ENCODE data around the gene CXCL3.

Gene CXCL3

DNA sequence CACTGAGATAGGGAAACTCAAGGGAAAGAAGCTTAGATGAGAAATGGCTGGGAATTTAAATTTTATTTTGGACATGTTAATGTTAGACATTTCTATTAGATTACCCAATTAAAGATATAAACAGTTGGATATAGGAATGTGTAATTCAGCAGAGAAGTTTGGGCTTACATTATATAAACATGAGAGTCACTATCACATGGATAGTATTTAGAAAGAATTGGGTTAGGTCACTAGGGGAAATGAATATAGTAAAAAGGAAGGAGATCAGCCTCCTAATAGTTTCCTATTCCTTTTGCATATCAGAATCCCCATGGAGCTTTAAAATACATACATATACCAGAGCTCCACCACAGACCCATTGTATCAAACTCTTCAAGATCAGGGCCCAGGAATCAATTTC is 20.4 kb downstream of the CXCL3 start:
- DNase-seq (ENCODE audit: low read depth): no peak
- TF ChIP-seq, protein P1, sequence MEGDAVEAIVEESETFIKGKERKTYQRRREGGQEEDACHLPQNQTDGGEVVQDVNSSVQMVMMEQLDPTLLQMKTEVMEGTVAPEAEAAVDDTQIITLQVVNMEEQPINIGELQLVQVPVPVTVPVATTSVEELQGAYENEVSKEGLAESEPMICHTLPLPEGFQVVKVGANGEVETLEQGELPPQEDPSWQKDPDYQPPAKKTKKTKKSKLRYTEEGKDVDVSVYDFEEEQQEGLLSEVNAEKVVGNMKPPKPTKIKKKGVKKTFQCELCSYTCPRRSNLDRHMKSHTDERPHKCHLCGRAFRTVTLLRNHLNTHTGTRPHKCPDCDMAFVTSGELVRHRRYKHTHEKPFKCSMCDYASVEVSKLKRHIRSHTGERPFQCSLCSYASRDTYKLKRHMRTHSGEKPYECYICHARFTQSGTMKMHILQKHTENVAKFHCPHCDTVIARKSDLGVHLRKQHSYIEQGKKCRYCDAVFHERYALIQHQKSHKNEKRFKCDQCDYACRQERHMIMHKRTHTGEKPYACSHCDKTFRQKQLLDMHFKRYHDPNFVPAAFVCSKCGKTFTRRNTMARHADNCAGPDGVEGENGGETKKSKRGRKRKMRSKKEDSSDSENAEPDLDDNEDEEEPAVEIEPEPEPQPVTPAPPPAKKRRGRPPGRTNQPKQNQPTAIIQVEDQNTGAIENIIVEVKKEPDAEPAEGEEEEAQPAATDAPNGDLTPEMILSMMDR (IDR thresholded peaks at IDR 0.05; ENCODE audit: insufficient read depth, low read depth, low read length, missing control alignments): no peak
- no peak overlapping the region for H3K4me3 ChIP-seq (ENCODE audit: low read depth, low read length)

DNA sequence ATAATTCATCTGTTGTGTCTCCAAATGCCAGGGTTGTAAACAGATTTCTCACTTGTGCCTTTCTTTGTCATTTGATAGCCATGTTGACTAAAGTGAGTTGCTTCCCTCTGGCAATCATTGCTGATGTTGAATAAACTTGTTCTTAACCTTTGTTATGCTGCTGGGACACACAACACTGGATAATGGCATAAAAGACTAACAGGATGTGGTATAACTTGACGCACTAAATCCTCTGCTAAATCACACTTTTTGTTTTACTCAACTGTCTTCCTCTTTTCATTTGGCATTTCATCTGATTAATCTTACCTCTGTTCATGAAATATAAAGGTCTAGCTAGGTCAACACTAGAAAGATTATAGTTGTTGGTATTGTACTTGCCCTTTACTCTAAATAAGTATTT is 22.4 kb downstream of the CXCL3 start:
- no peak for DNase-seq (ENCODE audit: low read depth)
- TF ChIP-seq, protein P1 (IDR thresholded peaks at IDR 0.05; ENCODE audit: insufficient read depth, low read depth, low read length, missing control alignments): no peak
- no peak overlapping the region for H3K4me3 ChIP-seq (ENCODE audit: low read depth, low read length)

DNA sequence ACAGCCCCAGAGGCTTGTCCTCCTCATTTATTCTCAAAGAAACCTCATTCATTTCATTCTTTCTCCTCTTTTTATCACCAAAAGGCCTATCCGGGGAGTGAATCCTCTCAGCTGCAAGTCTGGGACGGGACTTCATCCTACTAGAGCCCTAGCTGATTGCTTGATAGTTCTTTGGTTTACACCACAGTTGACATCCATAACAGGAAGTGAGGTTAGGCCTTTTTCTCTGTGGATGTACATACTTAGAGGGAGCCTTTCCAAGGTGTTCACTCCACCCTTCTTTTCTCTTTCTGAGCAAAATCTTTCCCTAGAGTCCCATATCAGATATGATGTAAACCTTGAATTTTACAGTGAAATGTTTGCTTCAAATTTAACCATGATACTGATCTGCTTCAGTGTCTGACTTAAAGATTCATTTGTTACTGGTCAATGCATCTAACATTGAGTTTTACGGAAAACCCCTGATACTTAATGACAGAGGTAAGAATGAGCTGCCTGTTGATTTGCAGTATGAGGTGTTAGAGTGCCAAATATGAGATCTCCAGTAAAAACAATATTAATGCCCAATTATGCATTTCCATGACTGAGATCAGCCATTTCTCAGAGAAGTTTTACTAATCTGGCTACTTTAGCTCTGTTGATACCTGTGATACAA is 23.2 kb downstream of the CXCL3 start:
- TF ChIP-seq, protein P1 (IDR thresholded peaks at IDR 0.05; ENCODE audit: insufficient read depth, low read depth, low read length, missing control alignments): no peak
- H3K4me3 ChIP-seq (ENCODE audit: low read depth, low read length): no peak overlapping the region
- DNase-seq (ENCODE audit: low read depth): no peak

DNA sequence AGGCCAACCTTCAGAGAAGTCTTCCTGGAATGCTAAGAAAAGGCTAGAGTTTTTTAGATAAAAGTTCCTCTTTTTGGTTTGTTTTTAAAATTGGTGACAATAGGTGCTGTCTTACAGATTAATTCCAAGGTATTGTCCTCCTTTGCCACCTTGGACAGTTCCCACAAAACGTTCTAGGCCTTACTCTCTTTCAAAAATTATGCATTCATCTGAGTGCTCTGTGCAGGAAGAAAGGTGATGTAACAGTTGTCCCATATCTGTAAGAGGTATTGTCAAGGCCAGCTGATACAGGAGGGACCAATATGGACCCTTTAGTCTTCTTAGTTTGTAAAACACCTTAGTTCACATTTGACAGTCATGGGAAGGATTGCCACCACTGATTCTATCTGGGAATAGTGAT is 24.2 kb downstream of the CXCL3 start:
- no peak overlapping the region for H3K4me3 ChIP-seq (ENCODE audit: low read depth, low read length)
- TF ChIP-seq, protein P1 (IDR thresholded peaks at IDR 0.05; ENCODE audit: insufficient read depth, low read depth, low read length, missing control alignments): no peak
- no peak for DNase-seq (ENCODE audit: low read depth)

DNA sequence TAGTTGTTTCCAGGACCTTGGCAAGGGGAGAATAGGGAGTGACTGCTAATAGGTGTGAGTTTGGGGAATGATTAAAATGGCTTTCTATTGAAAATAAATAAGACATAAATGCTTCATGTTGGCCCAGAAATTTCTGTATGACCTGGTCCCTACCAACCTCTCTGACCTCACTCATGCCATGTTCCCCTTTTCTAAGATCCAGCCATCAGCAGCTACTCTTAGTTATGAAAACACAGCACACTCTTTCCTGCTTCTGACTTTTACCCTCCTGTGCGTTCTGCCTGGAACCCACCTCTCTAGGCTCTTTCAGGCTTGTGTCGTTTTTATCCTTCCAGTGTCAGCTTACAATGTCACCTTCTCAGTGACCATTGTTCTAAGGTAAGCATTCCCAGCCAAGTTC is 25.2 kb downstream of the CXCL3 start:
- no peak overlapping the region for H3K4me3 ChIP-seq (ENCODE audit: low read depth, low read length)
- DNase-seq (ENCODE audit: low read depth): no peak
- TF ChIP-seq, protein P1 (IDR thresholded peaks at IDR 0.05; ENCODE audit: insufficient read depth, low read depth, low read length, missing control alignments): no peak

DNA sequence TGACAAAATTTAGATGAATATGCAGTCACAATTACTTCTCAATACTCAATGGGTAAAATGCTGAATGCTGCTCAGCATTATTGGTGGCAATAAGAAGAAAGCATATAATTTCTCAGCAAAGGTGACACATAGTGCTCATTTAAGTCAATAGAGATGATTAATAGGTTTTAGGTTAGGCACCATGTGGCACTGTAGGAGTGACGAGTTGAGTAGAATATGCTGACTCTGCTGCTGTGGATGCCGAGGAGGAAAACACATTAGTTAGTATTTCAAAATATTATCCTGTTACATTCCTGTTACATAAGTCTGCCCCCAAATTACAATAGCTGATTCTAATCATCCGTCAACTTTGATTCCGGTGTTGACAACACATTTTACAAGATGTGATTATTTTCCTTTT is 26.4 kb downstream of the CXCL3 start:
- DNase-seq (ENCODE audit: low read depth): no peak
- TF ChIP-seq, protein P1 (IDR thresholded peaks at IDR 0.05; ENCODE audit: insufficient read depth, low read depth, low read length, missing control alignments): no peak
- H3K4me3 ChIP-seq (ENCODE audit: low read depth, low read length): no peak overlapping the region

DNA sequence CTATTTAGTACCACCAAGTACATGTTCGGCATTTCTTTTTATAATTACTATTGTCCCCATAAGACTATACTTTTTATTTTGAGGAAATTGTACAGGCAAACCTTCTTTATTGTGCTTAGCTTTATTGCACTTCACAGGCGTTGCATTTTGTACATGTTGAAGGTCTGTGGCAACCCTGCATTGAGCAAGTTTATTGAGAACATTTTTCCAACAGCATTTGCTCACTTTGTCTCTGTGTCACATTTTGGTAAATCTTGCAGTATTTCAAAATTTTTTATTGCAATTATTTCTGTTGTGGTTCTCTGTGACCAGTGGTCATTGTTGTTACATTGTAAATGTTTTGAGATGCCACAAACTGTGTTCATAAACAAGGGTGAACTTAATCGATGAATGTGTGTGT is 29.2 kb downstream of the CXCL3 start:
- DNase-seq (ENCODE audit: low read depth): no peak
- no peak overlapping the region for H3K4me3 ChIP-seq (ENCODE audit: low read depth, low read length)
- TF ChIP-seq, protein P1 (IDR thresholded peaks at IDR 0.05; ENCODE audit: insufficient read depth, low read depth, low read length, missing control alignments): no peak
